ENCODE measurements around the gene PRDM1. TPM values are rescaled to one million over a fixed set of nuclear protein-coding genes. Genes with fewer than 3 reads are reported as not detected.

Gene PRDM1
- polyA plus RNA-seq, 5 donors, result 4.0 to 9.8 (median 8.9) TPM

- no peak for DNase-seq
Observed at GRCh38 chr6:106094964-106095335, 8.8 kb downstream of the PRDM1 start.

GRCh38 chr6:106097411-106098231 lies 11.5 kb downstream of the PRDM1 start:
- no peak for DNase-seq

- no peak for DNase-seq
Observed at GRCh38 chr6:106098383-106099234, 12.5 kb downstream of the PRDM1 start.

GRCh38 chr6:106099235-106099537 lies 13.1 kb downstream of the PRDM1 start:
- DNase-seq, result no peak

- DNase-seq, result no peak
Observed at GRCh38 chr6:106100755-106101154, 14.6 kb downstream of the PRDM1 start.

- no peak for DNase-seq
Observed at GRCh38 chr6:106101466-106101865, 15.3 kb downstream of the PRDM1 start.

- no peak for DNase-seq
Observed at GRCh38 chr6:106102034-106102433, 15.9 kb downstream of the PRDM1 start.

- no peak for DNase-seq
Observed at GRCh38 chr6:106102967-106103727, 17.0 kb downstream of the PRDM1 start.

GRCh38 chr6:106103728-106104109 lies 17.6 kb downstream of the PRDM1 start:
- DNase-seq, result no peak

- no peak for DNase-seq
Observed at GRCh38 chr6:106104476-106104875, 18.3 kb downstream of the PRDM1 start.

- no peak for DNase-seq
Observed at GRCh38 chr6:106104941-106105340, 18.8 kb downstream of the PRDM1 start.

GRCh38 chr6:106105493-106105892 lies 19.4 kb downstream of the PRDM1 start:
- no peak for DNase-seq

- no peak for DNase-seq
Observed at GRCh38 chr6:106106276-106107042, 20.3 kb downstream of the PRDM1 start.

- DNase-seq, result no peak
Observed at GRCh38 chr6:106107043-106107613, 21.0 kb downstream of the PRDM1 start.

GRCh38 chr6:106108129-106108528 lies 22.0 kb downstream of the PRDM1 start:
- DNase-seq, result no peak

- DNase-seq, result no peak
Observed at GRCh38 chr6:106109029-106109428, 22.9 kb downstream of the PRDM1 start.

- DNase-seq, result no peak
Observed at GRCh38 chr6:106110164-106110826, 24.2 kb downstream of the PRDM1 start.

GRCh38 chr6:106112433-106112832 lies 26.3 kb downstream of the PRDM1 start:
- no peak for DNase-seq

GRCh38 chr6:106113256-106113959 lies 27.3 kb downstream of the PRDM1 start:
- no peak for DNase-seq

GRCh38 chr6:106114492-106114891 lies 28.4 kb downstream of the PRDM1 start:
- no peak for DNase-seq

Measured in right lung (tissue), 5 donors.